Measurements from ENCODE around the gene PAPSS1. TPM values are rescaled to one million over a fixed set of nuclear protein-coding genes. Genes with fewer than 3 reads are reported as not detected.

The PAPSS1 gene
- total RNA-seq, 1 donor from 2014 or later, result 140 TPM

DNA sequence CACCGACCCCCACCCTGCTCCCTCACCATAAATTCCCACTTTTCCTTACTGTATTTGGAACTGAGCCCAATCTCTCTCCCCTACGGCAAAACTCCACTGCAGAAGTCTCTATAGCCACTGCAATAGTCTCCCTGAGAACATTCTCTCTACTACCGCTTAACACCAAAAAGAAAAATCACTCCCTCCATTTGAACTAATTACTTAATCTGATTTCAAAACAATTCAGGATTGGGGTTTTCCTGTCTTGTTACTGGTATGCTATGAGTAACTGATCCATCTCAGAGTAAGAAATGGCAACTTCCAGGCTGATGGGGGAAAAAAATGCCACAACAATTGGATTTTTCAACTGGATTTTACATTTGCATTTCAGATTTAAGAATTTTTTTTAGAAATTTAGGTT is 5.8 kb downstream of the PAPSS1 start:
- no peak for DNase-seq (ENCODE audit: low spot score)
- H3K79me2 ChIP-seq (ENCODE audit: low read depth), result peaks cover 100% of the 10 kb centered on the region
- H3K36me3 ChIP-seq, result no peaks in the 10 kb centered on the region
- H4K20me1 ChIP-seq (ENCODE audit: low read depth), result peaks cover 22% of the 10 kb centered on the region
- H3F3A ChIP-seq (ENCODE audit: low read depth), result peaks cover under 1% of the 10 kb centered on the region
- H3K9me3 ChIP-seq (ENCODE audit: low read depth), result no peaks in the 10 kb centered on the region
- H3K4me2 ChIP-seq, result no peak overlapping the region
- H3K9ac ChIP-seq, result no peak overlapping the region
- no peak overlapping the region for H3K4me3 ChIP-seq
- H3K27me3 ChIP-seq, result no peaks in the 10 kb centered on the region
- H3K27ac ChIP-seq, result no peak overlapping the region
- H3K4me3 Mint-ChIP-seq, result no peak overlapping the region
- H3K4me1 ChIP-seq, result peaks cover 19% of the 10 kb centered on the region
- H3K27me3 Mint-ChIP-seq (ENCODE audit: insufficient read depth, low read depth), result peaks cover 2% of the 10 kb centered on the region
- H3K9me3 Mint-ChIP-seq, result peaks cover 38% of the 10 kb centered on the region
- peaks cover 20% of the 10 kb centered on the region for H3K4me1 Mint-ChIP-seq
- peaks cover 52% of the 10 kb centered on the region for H3K36me3 Mint-ChIP-seq
- TF ChIP-seq, protein P1, sequence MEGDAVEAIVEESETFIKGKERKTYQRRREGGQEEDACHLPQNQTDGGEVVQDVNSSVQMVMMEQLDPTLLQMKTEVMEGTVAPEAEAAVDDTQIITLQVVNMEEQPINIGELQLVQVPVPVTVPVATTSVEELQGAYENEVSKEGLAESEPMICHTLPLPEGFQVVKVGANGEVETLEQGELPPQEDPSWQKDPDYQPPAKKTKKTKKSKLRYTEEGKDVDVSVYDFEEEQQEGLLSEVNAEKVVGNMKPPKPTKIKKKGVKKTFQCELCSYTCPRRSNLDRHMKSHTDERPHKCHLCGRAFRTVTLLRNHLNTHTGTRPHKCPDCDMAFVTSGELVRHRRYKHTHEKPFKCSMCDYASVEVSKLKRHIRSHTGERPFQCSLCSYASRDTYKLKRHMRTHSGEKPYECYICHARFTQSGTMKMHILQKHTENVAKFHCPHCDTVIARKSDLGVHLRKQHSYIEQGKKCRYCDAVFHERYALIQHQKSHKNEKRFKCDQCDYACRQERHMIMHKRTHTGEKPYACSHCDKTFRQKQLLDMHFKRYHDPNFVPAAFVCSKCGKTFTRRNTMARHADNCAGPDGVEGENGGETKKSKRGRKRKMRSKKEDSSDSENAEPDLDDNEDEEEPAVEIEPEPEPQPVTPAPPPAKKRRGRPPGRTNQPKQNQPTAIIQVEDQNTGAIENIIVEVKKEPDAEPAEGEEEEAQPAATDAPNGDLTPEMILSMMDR (IDR thresholded peaks at IDR 0.05), result no peak
- TF ChIP-seq EZH2phosphoT487 (IDR thresholded peaks at IDR 0.05) (no peak), EZH2 (IDR thresholded peaks at IDR 0.05) (no peak)
- no peak overlapping the region for H2AFZ ChIP-seq (replicated peaks)
- H3K27ac Mint-ChIP-seq, result no peak overlapping the region

DNA sequence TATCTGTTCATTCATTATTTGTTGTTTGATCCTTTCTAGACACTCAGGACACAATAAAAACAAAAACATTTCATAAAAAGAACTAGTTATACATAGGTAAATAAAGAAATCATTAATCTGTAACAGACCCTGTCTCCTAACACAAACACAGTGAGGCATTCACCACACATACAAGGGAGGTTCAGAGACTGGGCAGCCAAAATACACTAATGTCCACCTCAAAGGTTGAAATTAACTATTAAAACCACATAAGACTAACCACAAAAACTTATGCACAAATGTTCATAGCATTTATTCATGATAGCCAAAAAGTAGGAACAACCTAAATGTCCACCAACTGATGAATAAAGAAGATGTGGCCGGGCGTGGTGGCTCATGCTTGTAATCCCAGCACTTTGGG is 7.8 kb downstream of the PAPSS1 start:
- Mint-ChIP-seq H3K36me3 (peaks cover 57% of the 10 kb centered on the region), H3K27me3 (ENCODE audit: insufficient read depth, low read depth) (peaks cover 2% of the 10 kb centered on the region), H3K4me1 (peaks cover 3% of the 10 kb centered on the region), H3K9me3 (peaks cover 52% of the 10 kb centered on the region), H3K4me3 (no peak overlapping the region), H3K27ac (no peak overlapping the region)
- TF ChIP-seq, protein P1 (IDR thresholded peaks at IDR 0.05), result no peak
- TF ChIP-seq EZH2 (IDR thresholded peaks at IDR 0.05), result no peak
- TF ChIP-seq EZH2phosphoT487 (IDR thresholded peaks at IDR 0.05), result no peak
- Histone ChIP-seq H3K79me2 (ENCODE audit: low read depth) (peaks cover 100% of the 10 kb centered on the region), H3K4me3 (no peak overlapping the region), H3K27me3 (no peaks in the 10 kb centered on the region), H3K36me3 (no peaks in the 10 kb centered on the region), H4K20me1 (ENCODE audit: low read depth) (peaks cover 10% of the 10 kb centered on the region), H3K4me1 (peaks cover 11% of the 10 kb centered on the region), H3K9ac (no peak overlapping the region), H2AFZ (replicated peaks) (no peak overlapping the region), H3K9me3 (ENCODE audit: low read depth) (no peaks in the 10 kb centered on the region), H3K27ac (no peak overlapping the region), H3K4me2 (no peak overlapping the region), H3F3A (ENCODE audit: low read depth) (no peaks in the 10 kb centered on the region)
- DNase-seq (ENCODE audit: low spot score), result no peak

DNA sequence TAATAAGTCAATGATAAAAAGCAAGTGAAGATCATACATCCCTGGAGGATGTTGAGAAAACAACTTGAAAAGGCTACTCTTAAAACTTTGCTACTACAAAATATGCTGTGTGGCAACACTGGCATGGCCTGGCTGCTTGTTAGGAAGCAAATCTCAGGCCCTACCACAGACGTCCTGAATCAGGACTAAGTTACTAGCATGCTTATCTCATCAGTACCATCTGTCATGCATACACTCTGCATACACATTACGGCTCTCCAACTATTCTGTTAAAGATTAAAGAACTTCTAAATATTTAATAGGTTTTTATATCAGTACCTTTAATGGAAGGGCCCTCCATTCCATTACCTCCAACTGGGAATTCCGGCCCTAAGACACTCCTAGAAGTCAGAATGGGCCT is 8.2 kb downstream of the PAPSS1 start:
- H3K27me3 ChIP-seq, result no peaks in the 10 kb centered on the region
- no peak overlapping the region for H3K4me2 ChIP-seq
- no peak overlapping the region for H2AFZ ChIP-seq (replicated peaks)
- H3K79me2 ChIP-seq (ENCODE audit: low read depth), result peaks cover 100% of the 10 kb centered on the region
- TF ChIP-seq, protein P1 (IDR thresholded peaks at IDR 0.05), result no peak
- H3K4me1 ChIP-seq, result peaks cover 7% of the 10 kb centered on the region
- H3K27ac Mint-ChIP-seq, result no peak overlapping the region
- H3K27ac ChIP-seq, result no peak overlapping the region
- H4K20me1 ChIP-seq (ENCODE audit: low read depth), result peaks cover 9% of the 10 kb centered on the region
- peaks cover 57% of the 10 kb centered on the region for H3K36me3 Mint-ChIP-seq
- no peak overlapping the region for H3K9ac ChIP-seq
- H3F3A ChIP-seq (ENCODE audit: low read depth), result no peaks in the 10 kb centered on the region
- H3K4me3 ChIP-seq, result no peak overlapping the region
- peaks cover 3% of the 10 kb centered on the region for H3K4me1 Mint-ChIP-seq
- no peak for DNase-seq (ENCODE audit: low spot score)
- no peaks in the 10 kb centered on the region for H3K9me3 ChIP-seq (ENCODE audit: low read depth)
- peaks cover 52% of the 10 kb centered on the region for H3K9me3 Mint-ChIP-seq
- no peak overlapping the region for H3K4me3 Mint-ChIP-seq
- peaks cover 2% of the 10 kb centered on the region for H3K27me3 Mint-ChIP-seq (ENCODE audit: insufficient read depth, low read depth)
- no peaks in the 10 kb centered on the region for H3K36me3 ChIP-seq

Data from neural progenitor cell (in vitro differentiated cells).